ENCODE data around the gene SHISAL1. TPM values are rescaled to one million over a fixed set of nuclear protein-coding genes. Genes with fewer than 3 reads are reported as not detected.

SHISAL1 gene
- total RNA-seq, 6 experiments from 2014 or later, result not detected

GRCh38 chr22:44293876-44294275 is 18.9 kb downstream of the SHISAL1 start:
- no peak overlapping the region for H3K4me3 Mint-ChIP-seq
- DNase-seq, result no peak
- H3K27me3 Mint-ChIP-seq (ENCODE audit: insufficient read depth), result peaks cover 11% of the 10 kb centered on the region
- H3K27ac Mint-ChIP-seq, result no peak overlapping the region
- peaks cover 12% of the 10 kb centered on the region for H3K4me1 Mint-ChIP-seq (ENCODE audit: low read depth)
- peaks cover 4% of the 10 kb centered on the region; the same call in 1 of the 2 replicates for H3K9me3 Mint-ChIP-seq
- peaks cover 6% of the 10 kb centered on the region; the same call in 1 of the 2 replicates for H3K36me3 Mint-ChIP-seq (ENCODE audit: low read depth)
- TF ChIP-seq CTCF (IDR thresholded peaks at IDR 0.05), result no peak

- no peak for DNase-seq
- Mint-ChIP-seq H3K27ac (no peak overlapping the region), H3K4me1 (ENCODE audit: low read depth) (peaks cover 12% of the 10 kb centered on the region), H3K4me3 (no peak overlapping the region), H3K27me3 (ENCODE audit: insufficient read depth) (peaks cover 11% of the 10 kb centered on the region), H3K9me3 (peaks cover 4% of the 10 kb centered on the region; the same call in 1 of the 2 replicates), H3K36me3 (ENCODE audit: low read depth) (peaks cover 6% of the 10 kb centered on the region; the same call in 1 of the 2 replicates)
- no peak for TF ChIP-seq CTCF (IDR thresholded peaks at IDR 0.05)
These were observed 19.7 kb downstream of the SHISAL1 start for GRCh38 chr22:44293034-44293433.

GRCh38 chr22:44292521-44292920 is 20.2 kb downstream of the SHISAL1 start:
- H3K36me3 Mint-ChIP-seq (ENCODE audit: low read depth), result peaks cover 6% of the 10 kb centered on the region; the same call in 1 of the 2 replicates
- H3K27ac Mint-ChIP-seq, result no peak overlapping the region
- H3K4me1 Mint-ChIP-seq (ENCODE audit: low read depth), result peaks cover 12% of the 10 kb centered on the region
- TF ChIP-seq CTCF (IDR thresholded peaks at IDR 0.05), result no peak
- H3K4me3 Mint-ChIP-seq, result no peak overlapping the region
- no peak for DNase-seq
- peaks cover 11% of the 10 kb centered on the region for H3K27me3 Mint-ChIP-seq (ENCODE audit: insufficient read depth)
- peaks cover 4% of the 10 kb centered on the region; the same call in 1 of the 2 replicates for H3K9me3 Mint-ChIP-seq

- H3K9me3 Mint-ChIP-seq, result peaks cover 4% of the 10 kb centered on the region; the same call in 1 of the 2 replicates
- DNase-seq, result no peak
- no peak overlapping the region for H3K4me3 Mint-ChIP-seq
- H3K36me3 Mint-ChIP-seq (ENCODE audit: low read depth), result peaks cover 6% of the 10 kb centered on the region; the same call in 1 of the 2 replicates
- no peak for TF ChIP-seq CTCF (IDR thresholded peaks at IDR 0.05)
- no peak overlapping the region for H3K27ac Mint-ChIP-seq
- H3K4me1 Mint-ChIP-seq (ENCODE audit: low read depth), result peaks cover 12% of the 10 kb centered on the region
- peaks cover 11% of the 10 kb centered on the region for H3K27me3 Mint-ChIP-seq (ENCODE audit: insufficient read depth)
These were observed 20.9 kb downstream of the SHISAL1 start for GRCh38 chr22:44291674-44292360.

GRCh38 chr22:44291265-44291664 is 21.5 kb downstream of the SHISAL1 start:
- Mint-ChIP-seq H3K4me3 (no peak overlapping the region), H3K36me3 (ENCODE audit: low read depth) (peaks cover 6% of the 10 kb centered on the region; the same call in 1 of the 2 replicates), H3K27ac (no peak overlapping the region), H3K9me3 (peaks cover 4% of the 10 kb centered on the region; the same call in 1 of the 2 replicates), H3K27me3 (ENCODE audit: insufficient read depth) (peaks cover 11% of the 10 kb centered on the region), H3K4me1 (ENCODE audit: low read depth) (peaks cover 12% of the 10 kb centered on the region)
- no peak for DNase-seq
- TF ChIP-seq CTCF (IDR thresholded peaks at IDR 0.05), result no peak

All from HFFc6 (cell line).